Tibial artery (tissue), 4 donors: Measurements from ENCODE around the gene HORMAD2.

ENCODE experiments used
- DNase-seq, 2 donors: peaks; one replicate each; pipeline ENCODE4 v3.0.0-alpha.2; 2019
- H3K27ac ChIP-seq, 2 donors: fragments of 200-600 bp; sonication (generic) in 1 of 2; 1 replicate in 1 of 2; 2 replicates in 1 of 2; pipeline ENCODE4 v1.5.1; 2018 to 2019; ENCODE audit warnings: mild to moderate bottlenecking in 1 of 2
- H3K27me3 ChIP-seq, 2 donors: fragments of 200-600 bp; sonication (generic) in 1 of 2; one replicate each; pipeline versions ENCODE4 v1.5.1 to v1.6.0; 2016 to 2019
- H3K36me3 ChIP-seq, 3 donors: fragments of 200-600 bp; sonication (generic) in 2 of 3; one replicate each; pipeline ENCODE4 v1.5.1; 2016 to 2019; ENCODE audit warnings: mild to moderate bottlenecking in 2 of 3
- H3K4me1 ChIP-seq, 4 donors: fragments of 200-600 bp; sonication (generic) in 2 of 4; 1 replicate in 3 of 4; 2 replicates in 1 of 4; pipeline ENCODE4 v1.5.1; 2016 to 2019
- H3K4me3 ChIP-seq, 2 donors: fragments of 200-600 bp; sonication (generic) in 1 of 2; 1 replicate in 1 of 2; 2 replicates in 1 of 2; pipeline ENCODE4 v1.5.1; 2018 to 2019; ENCODE audit warnings: mild to moderate bottlenecking in 2 of 2
- H3K9me3 ChIP-seq, 3 donors: fragments of 200-600 bp; sonication (generic) in 1 of 3; one replicate each; pipeline ENCODE4 v1.5.1; 2016 to 2019
- CTCF ChIP-seq, 2 experiments: fragments of 200-600 bp in 1 of 2; fragments of 450-650 bp in 1 of 2; IDR thresholded peaks; one replicate each; pipeline ENCODE4 v1.5.1; 2017 to 2019; ENCODE audit warnings: antibody characterized with exemption in 2 of 2, mild to moderate bottlenecking in 1 of 2, moderate library complexity in 1 of 2
- intact Hi-C: fragments of 100-400 bp; cut with DNase I; formaldehyde crosslinking; loops from one replicate; pipeline ENCODE4 v1.15.0; 2023; ENCODE audit warnings: low total_unique reads

Gene HORMAD2

DNA sequence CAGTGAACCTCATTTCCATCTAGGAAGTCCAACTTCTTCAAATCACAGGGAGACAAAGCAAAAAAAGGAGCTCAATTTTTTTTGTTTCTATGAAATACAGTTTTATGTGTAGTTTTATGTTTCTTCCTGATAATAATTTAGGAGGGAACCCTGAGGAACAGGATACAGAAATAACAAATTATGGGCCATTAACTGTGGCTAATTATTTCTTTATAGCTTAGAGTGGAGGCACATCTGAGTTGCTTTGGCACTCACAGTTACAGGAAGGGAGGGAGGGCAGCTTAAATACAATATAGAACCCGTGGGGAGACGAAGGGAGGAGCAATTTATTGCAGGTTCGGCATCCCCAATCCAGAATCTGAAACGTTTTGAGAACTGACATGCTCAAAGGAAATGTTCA, 37.1 kb upstream of the HORMAD2 start:
- Histone ChIP-seq H3K27me3 (no peaks in the 10 kb centered on the region), H3K36me3 (no peaks in the 10 kb centered on the region), H3K4me1 (peaks cover 0 to 14% (median 0%) of the 10 kb centered on the region in 4 donors), H3K27ac (no peak overlapping the region), H3K4me3 (no peak overlapping the region), H3K9me3 (no peaks in the 10 kb centered on the region)
- no peak for DNase-seq
- no peak for TF ChIP-seq CTCF (IDR thresholded peaks at IDR 0.05)
- intact Hi-C loops = no loop called here

DNA sequence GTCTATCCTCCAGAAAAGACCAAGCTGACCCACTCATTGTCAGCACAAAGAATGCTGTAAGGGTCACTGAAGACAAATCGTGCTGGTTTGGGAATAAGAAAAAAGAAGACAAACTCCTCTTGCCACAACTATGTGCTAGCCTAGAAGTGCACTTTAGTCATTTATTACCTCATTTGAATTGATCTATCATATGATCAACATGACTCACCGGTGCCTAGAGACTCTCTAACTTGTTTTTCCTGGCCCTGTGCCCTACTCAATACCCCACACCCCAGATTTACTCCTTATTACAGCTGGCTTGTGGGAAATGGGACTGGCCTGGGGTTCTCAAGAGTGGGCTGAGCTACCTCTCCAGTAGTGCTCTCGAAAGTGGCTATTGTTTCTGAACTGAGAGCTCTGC, 35.9 kb upstream of the HORMAD2 start:
- H3K9me3 ChIP-seq = no peaks in the 10 kb centered on the region
- H3K27me3 ChIP-seq = no peaks in the 10 kb centered on the region
- H3K4me1 ChIP-seq = peaks cover 0 to 14% (median 0%) of the 10 kb centered on the region in 4 donors
- intact Hi-C loops = no loop called here
- H3K4me3 ChIP-seq = no peak overlapping the region
- no peaks in the 10 kb centered on the region for H3K36me3 ChIP-seq
- TF ChIP-seq CTCF (IDR thresholded peaks at IDR 0.05) = no peak
- no peak for DNase-seq
- H3K27ac ChIP-seq = no peak overlapping the region

GRCh38 chr22:30044881-30045493, 35.3 kb upstream of the HORMAD2 start:
- Histone ChIP-seq H3K4me1 (peaks cover 0 to 14% (median 0%) of the 10 kb centered on the region in 4 donors), H3K4me3 (no peak overlapping the region), H3K27me3 (no peaks in the 10 kb centered on the region), H3K36me3 (no peaks in the 10 kb centered on the region), H3K9me3 (no peaks in the 10 kb centered on the region), H3K27ac (no peak overlapping the region)
- no peak for TF ChIP-seq CTCF (IDR thresholded peaks at IDR 0.05)
- DNase-seq = no peak
- intact Hi-C loops = no loop called here

- Histone ChIP-seq H3K27ac (no peak overlapping the region), H3K4me3 (no peak overlapping the region), H3K27me3 (no peaks in the 10 kb centered on the region), H3K4me1 (peaks cover 0 to 14% (median 0%) of the 10 kb centered on the region in 4 donors), H3K36me3 (no peaks in the 10 kb centered on the region), H3K9me3 (no peaks in the 10 kb centered on the region)
- no peak for TF ChIP-seq CTCF (IDR thresholded peaks at IDR 0.05)
- intact Hi-C loops = no loop called here
- DNase-seq = no peak
These were observed 34.8 kb upstream of the HORMAD2 start for GRCh38 chr22:30045494-30045887.

GRCh38 chr22:30045901-30046715, 34.2 kb upstream of the HORMAD2 start:
- Histone ChIP-seq H3K36me3 (no peaks in the 10 kb centered on the region), H3K4me3 (no peak overlapping the region), H3K27ac (no peak overlapping the region), H3K4me1 (peaks cover 0 to 12% (median 0%) of the 10 kb centered on the region in 4 donors), H3K9me3 (no peaks in the 10 kb centered on the region), H3K27me3 (no peaks in the 10 kb centered on the region)
- DNase-seq = no peak
- intact Hi-C loops = no loop called here
- no peak for TF ChIP-seq CTCF (IDR thresholded peaks at IDR 0.05)
